ENCODE data around the gene RFXANK. TPM values are rescaled to one million over a fixed set of nuclear protein-coding genes. Genes with fewer than 3 reads are reported as not detected.
A peak's percentile ranks its signal among the peaks of the same experiment; 100 is the strongest.
"Not testable (repeated sequence)": the region's sequence is repeated elsewhere in the genome, so short reads cannot be mapped to it uniquely, and the experiment has no call there.

RFXANK gene
- total and polyA plus RNA-seq, 4 donors = 8.9 to 27.8 (median 19.0) TPM

- 93% methylated on average over 6 of the region's 6 CpGs for WGBS
- no peak overlapping the region for H3K27ac ChIP-seq (ENCODE audit: low read depth in 1 of 2, low read length in 2 of 2)
- H3K4me3 ChIP-seq (ENCODE audit: low read depth in 1 of 3, low read length in 3 of 3) = no peak overlapping the region
- H3K9ac ChIP-seq (ENCODE audit: low read depth in 1 of 2, low read length in 2 of 2) = no peak overlapping the region
- peaks cover 0 to 9% (median 0%) of the 10 kb centered on the region in 4 donors for H3K4me1 ChIP-seq (ENCODE audit: control insufficient read depth in 4 of 4, insufficient read depth in 4 of 4, low read length in 3 of 4)
- no peaks in the 10 kb centered on the region for H3K27me3 ChIP-seq (ENCODE audit: control insufficient read depth in 4 of 4, insufficient read depth in 4 of 4, low read length in 3 of 4)
- no peak for DNase-seq (ENCODE audit: low spot score)
- TF ChIP-seq TAF1 (conservative IDR thresholded peaks at IDR 0.05) = no peak
- TF ChIP-seq HNF4G (IDR thresholded peaks at IDR 0.05) = no peak
- TF ChIP-seq JUND (IDR thresholded peaks at IDR 0.05) = no peak
- no peak for TF ChIP-seq RAD21 (IDR thresholded peaks at IDR 0.05)
- TF ChIP-seq SP1 (IDR thresholded peaks at IDR 0.05) = no peak
- TF ChIP-seq, protein P1, sequence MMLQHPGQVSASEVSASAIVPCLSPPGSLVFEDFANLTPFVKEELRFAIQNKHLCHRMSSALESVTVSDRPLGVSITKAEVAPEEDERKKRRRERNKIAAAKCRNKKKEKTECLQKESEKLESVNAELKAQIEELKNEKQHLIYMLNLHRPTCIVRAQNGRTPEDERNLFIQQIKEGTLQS (IDR thresholded peaks at IDR 0.05) = no peak
- TF ChIP-seq, protein P2, sequence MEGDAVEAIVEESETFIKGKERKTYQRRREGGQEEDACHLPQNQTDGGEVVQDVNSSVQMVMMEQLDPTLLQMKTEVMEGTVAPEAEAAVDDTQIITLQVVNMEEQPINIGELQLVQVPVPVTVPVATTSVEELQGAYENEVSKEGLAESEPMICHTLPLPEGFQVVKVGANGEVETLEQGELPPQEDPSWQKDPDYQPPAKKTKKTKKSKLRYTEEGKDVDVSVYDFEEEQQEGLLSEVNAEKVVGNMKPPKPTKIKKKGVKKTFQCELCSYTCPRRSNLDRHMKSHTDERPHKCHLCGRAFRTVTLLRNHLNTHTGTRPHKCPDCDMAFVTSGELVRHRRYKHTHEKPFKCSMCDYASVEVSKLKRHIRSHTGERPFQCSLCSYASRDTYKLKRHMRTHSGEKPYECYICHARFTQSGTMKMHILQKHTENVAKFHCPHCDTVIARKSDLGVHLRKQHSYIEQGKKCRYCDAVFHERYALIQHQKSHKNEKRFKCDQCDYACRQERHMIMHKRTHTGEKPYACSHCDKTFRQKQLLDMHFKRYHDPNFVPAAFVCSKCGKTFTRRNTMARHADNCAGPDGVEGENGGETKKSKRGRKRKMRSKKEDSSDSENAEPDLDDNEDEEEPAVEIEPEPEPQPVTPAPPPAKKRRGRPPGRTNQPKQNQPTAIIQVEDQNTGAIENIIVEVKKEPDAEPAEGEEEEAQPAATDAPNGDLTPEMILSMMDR (IDR thresholded peaks at IDR 0.05; ENCODE audit: low read depth, low read length, missing input control) = no peak
- TF ChIP-seq REST (IDR thresholded peaks at IDR 0.05) = no peak
- TF ChIP-seq EGR1 (IDR thresholded peaks at IDR 0.05; ENCODE audit: low read depth in 2 of 2) = no peak
- no peak for TF ChIP-seq RXRA (IDR thresholded peaks at IDR 0.05)
- TF ChIP-seq NR2F2 (IDR thresholded peaks at IDR 0.05) = no peak
- no peaks in the 10 kb centered on the region for H3K9me3 ChIP-seq (ENCODE audit: control insufficient read depth in 4 of 4, low read length in 3 of 4)
- no peaks in the 10 kb centered on the region for H3K36me3 ChIP-seq (ENCODE audit: control insufficient read depth in 4 of 4, insufficient read depth in 3 of 4, low read depth in 1 of 4, low read length in 3 of 4)
These were observed 21.0 kb upstream of the RFXANK start for GRCh38 chr19:19170873-19171672.

GRCh38 chr19:19171821-19172532 is 20.1 kb upstream of the RFXANK start:
- Histone ChIP-seq H3K4me3 (ENCODE audit: low read depth in 1 of 3, low read length in 3 of 3) (no peak overlapping the region), H3K9ac (ENCODE audit: low read depth in 1 of 2, low read length in 2 of 2) (no peak overlapping the region), H3K4me1 (ENCODE audit: control insufficient read depth in 4 of 4, insufficient read depth in 4 of 4, low read length in 3 of 4) (peaks cover 0 to 9% (median 0%) of the 10 kb centered on the region in 4 donors), H3K9me3 (ENCODE audit: control insufficient read depth in 4 of 4, low read length in 3 of 4) (no peaks in the 10 kb centered on the region), H3K36me3 (ENCODE audit: control insufficient read depth in 4 of 4, insufficient read depth in 3 of 4, low read depth in 1 of 4, low read length in 3 of 4) (peaks cover 0 to 4% (median 1%) of the 10 kb centered on the region in 4 donors), H3K27ac (ENCODE audit: low read depth in 1 of 2, low read length in 2 of 2) (no peak overlapping the region), H3K27me3 (ENCODE audit: control insufficient read depth in 4 of 4, insufficient read depth in 4 of 4, low read length in 3 of 4) (no peaks in the 10 kb centered on the region)
- peak; percentile 57 for DNase-seq (ENCODE audit: low spot score)
- WGBS = 35% methylated on average over 8 of the region's 8 CpGs
- TF ChIP-seq HNF4A (conservative IDR thresholded peaks at IDR 0.05) (no peak), RXRA (IDR thresholded peaks at IDR 0.05) (peak in 1 of 2 donors; percentile 36)
- TF ChIP-seq, protein P1 (IDR thresholded peaks at IDR 0.05) = peak; percentile 35

- H3K4me3 ChIP-seq (ENCODE audit: low read depth in 1 of 3, low read length in 3 of 3); H3K9ac ChIP-seq (ENCODE audit: low read depth in 1 of 2, low read length in 2 of 2); H3K9me3 ChIP-seq (ENCODE audit: control insufficient read depth in 4 of 4, low read length in 3 of 4); DNase-seq (ENCODE audit: low spot score); H3K36me3 ChIP-seq (ENCODE audit: control insufficient read depth in 4 of 4, insufficient read depth in 3 of 4, low read depth in 1 of 4, low read length in 3 of 4); H3K4me1 ChIP-seq (ENCODE audit: control insufficient read depth in 4 of 4, insufficient read depth in 4 of 4, low read length in 3 of 4); H3K27me3 ChIP-seq (ENCODE audit: control insufficient read depth in 4 of 4, insufficient read depth in 4 of 4, low read length in 3 of 4); H3K27ac ChIP-seq (ENCODE audit: low read depth in 1 of 2, low read length in 2 of 2): not testable (repeated sequence)
- WGBS = 93% methylated on average over 5 of the region's 5 CpGs
These were observed 18.8 kb upstream of the RFXANK start for GRCh38 chr19:19173243-19173642.
